Pancreas (tissue), 10 donors: ENCODE measurements around the gene ROS1. TPM values are rescaled to one million over a fixed set of nuclear protein-coding genes. Genes with fewer than 3 reads are reported as not detected.

ENCODE experiments used
- ATAC-seq, 4 donors: fragments of 200-7000 bp; cut with Tn5 transposase; one replicate each; pipeline versions ENCODE4 v1.8.0 to v1.9.1; 2020; ENCODE audit warnings: mild to moderate bottlenecking in 4 of 4, moderate library complexity in 4 of 4
- DNase-seq, 6 donors: peaks; one replicate each; pipeline ENCODE4 v3.0.0-alpha.2; 2020
- FAIRE-seq: peaks from 2 replicates; lab custom pipeline; 2012; peaks lifted over from hg19 to GRCh38; lab: Jason Lieb, UNC
- H3K27ac ChIP-seq, 4 donors: fragments of 200-600 bp; sonication (generic); 1 replicate in 3 of 4; 2 replicates in 1 of 4; pipeline versions ENCODE4 v1.5.0 to v1.8.0; 2020
- H3K27me3 ChIP-seq, 4 donors: fragments of 200-600 bp; one replicate each; pipeline ENCODE4 v1.8.0; 2021
- H3K36me3 ChIP-seq, 3 donors: fragments of 200-600 bp; sonication (generic) in 1 of 3; one replicate each; pipeline versions ENCODE4 v1.5.0 to v1.8.0; 2020 to 2021
- H3K4me1 ChIP-seq, 3 donors: fragments of 200-600 bp; one replicate each; pipeline ENCODE4 v1.8.0; 2021
- H3K4me3 ChIP-seq, 4 donors: fragments of 200-600 bp; sonication (generic) in 2 of 4; one replicate each; pipeline versions ENCODE4 v1.5.0 to v1.8.0; 2020 to 2021
- H3K9me3 ChIP-seq, 4 donors: fragments of 200-600 bp; one replicate each; pipeline ENCODE4 v1.8.0; 2021
- WGBS, 2 donors: extraction: QIAGEN DNeasy Blood & Tissue Kit; methylation state at CpG; one replicate each; pipeline ENCODE4 v1.1.7; 2013; 5-methylcytosine and 5-hydroxymethylcytosine counted together
- intact Hi-C, 3 donors: fragments of 100-400 bp; cut with DNase I; formaldehyde crosslinking; loops; one replicate each; pipeline versions ENCODE4 v1.11.1 to v1.14.2; 2022
- polyA plus RNA-seq, 2 donors: library from polyadenylated mRNA; stranded (reverse); fragments of 200-250 nt; gene quantifications; one replicate each; pipeline ENCODE4 v1.2.3, GENCODE V29; 2013
- total RNA-seq, 6 donors: library from RNA; stranded (reverse); fragmentation: NEBNext Ultra II Directional in 4 of 6; extraction: Animal tissue kit (Norgen Biotek cat#: 25700) in 4 of 6; gene quantifications; one replicate each; pipeline versions ENCODE4 v1.2.1 to v1.2.4, GENCODE V29; 2021 to 2023
- TF ChIP-seq, protein P1 (sequence below), 4 donors: fragments of 200-600 bp; sonication (generic) in 3 of 4; IDR thresholded peaks; one replicate each; pipeline versions ENCODE4 v1.5.0 to v1.8.0; 2021; ENCODE audit warnings: antibody characterized with exemption in 4 of 4
- donor health status: healthy with polysubstance abuse.
- donor health status: DM: no; HTN: no; CAD: no; lungs with moderate emphysema.
- donor health status: DM: no; HTN: no; CAD: no.
- donor health status: control.
- donor health status: control.
- donor health status: Bipolar disorder and iron deficiency.
- donor health status: DM: yes; HTN: yes; CAD: no.
- donor health status: DM: no; HTN: no; CAD: no.
- donor health status: DM: no; HTN: no; CAD: no.
- donor health status: DM: yes; HTN: yes; CAD: no.

Gene ROS1
- total and polyA plus RNA-seq, 8 donors, result 0.02 to 0.09 (median 0.04) TPM; not detected in 2

DNA sequence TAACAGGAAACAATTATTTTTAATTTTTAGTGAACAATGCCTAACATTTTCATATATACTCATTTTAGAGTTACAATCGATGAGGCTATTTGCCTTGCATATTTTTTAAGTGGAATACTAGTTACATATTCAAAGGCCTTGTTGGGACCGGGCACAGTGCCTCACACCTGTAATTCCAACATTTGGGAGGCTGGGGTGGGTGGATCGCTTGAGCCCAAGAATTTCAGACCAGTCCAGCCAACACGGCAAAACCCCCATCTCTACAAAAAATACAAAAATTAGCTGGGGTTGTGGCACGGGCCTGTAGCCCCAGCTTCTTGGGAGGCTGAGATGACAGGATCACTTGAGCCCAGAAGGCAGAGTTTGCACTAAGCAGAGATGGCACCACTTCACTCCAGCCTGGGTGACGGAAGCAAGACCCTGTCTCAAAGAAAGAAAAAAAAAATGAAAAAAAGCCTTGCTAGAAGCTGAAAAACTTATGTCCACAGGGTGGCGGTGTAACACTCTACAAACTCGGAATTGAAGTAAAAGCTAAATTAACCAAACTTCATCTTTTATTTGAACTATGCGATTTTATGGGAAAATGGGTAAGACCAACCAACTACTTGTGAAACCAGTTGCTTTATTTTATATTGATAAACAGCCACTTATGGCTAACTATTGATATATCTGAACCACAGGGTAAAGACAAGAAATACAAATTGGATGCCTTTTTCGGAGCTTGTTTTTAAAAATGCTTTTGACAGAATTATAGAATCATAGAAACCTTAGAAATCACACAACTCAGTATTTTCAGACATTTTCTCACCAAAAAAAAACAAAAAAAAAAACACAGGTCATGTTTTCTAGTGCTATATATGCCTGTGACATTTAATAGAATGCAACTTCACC is 24.1 kb upstream of the ROS1 start:
- FAIRE-seq, result no peak
- peak in 3 of 6 donors; percentile 29 to 59 (median 42) for DNase-seq
- no peak overlapping the region for H3K27ac ChIP-seq
- peak in 3 of 4 donors; percentile 72 to 80 (median 79) for ATAC-seq
- H3K4me1 ChIP-seq, result peaks cover 0 to 4% (median 0%) of the 10 kb centered on the region in 3 donors
- intact Hi-C loops, result loop anchor here in 2 of 3 donors (5.0 kb wide), 1 partner anchor 108 kb away; no protein-coding TSS in a partner anchor
- H3K36me3 ChIP-seq, result no peaks in the 10 kb centered on the region
- no peak overlapping the region for H3K4me3 ChIP-seq
- H3K9me3 ChIP-seq, result no peaks in the 10 kb centered on the region
- 27 to 30% methylated on average over 10 of the region's 10 CpGs for WGBS, 2 donors
- H3K27me3 ChIP-seq, result no peaks in the 10 kb centered on the region
- TF ChIP-seq, protein P1, sequence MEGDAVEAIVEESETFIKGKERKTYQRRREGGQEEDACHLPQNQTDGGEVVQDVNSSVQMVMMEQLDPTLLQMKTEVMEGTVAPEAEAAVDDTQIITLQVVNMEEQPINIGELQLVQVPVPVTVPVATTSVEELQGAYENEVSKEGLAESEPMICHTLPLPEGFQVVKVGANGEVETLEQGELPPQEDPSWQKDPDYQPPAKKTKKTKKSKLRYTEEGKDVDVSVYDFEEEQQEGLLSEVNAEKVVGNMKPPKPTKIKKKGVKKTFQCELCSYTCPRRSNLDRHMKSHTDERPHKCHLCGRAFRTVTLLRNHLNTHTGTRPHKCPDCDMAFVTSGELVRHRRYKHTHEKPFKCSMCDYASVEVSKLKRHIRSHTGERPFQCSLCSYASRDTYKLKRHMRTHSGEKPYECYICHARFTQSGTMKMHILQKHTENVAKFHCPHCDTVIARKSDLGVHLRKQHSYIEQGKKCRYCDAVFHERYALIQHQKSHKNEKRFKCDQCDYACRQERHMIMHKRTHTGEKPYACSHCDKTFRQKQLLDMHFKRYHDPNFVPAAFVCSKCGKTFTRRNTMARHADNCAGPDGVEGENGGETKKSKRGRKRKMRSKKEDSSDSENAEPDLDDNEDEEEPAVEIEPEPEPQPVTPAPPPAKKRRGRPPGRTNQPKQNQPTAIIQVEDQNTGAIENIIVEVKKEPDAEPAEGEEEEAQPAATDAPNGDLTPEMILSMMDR (IDR thresholded peaks at IDR 0.05), result peak; percentile 11 to 62 (median 56)

DNA sequence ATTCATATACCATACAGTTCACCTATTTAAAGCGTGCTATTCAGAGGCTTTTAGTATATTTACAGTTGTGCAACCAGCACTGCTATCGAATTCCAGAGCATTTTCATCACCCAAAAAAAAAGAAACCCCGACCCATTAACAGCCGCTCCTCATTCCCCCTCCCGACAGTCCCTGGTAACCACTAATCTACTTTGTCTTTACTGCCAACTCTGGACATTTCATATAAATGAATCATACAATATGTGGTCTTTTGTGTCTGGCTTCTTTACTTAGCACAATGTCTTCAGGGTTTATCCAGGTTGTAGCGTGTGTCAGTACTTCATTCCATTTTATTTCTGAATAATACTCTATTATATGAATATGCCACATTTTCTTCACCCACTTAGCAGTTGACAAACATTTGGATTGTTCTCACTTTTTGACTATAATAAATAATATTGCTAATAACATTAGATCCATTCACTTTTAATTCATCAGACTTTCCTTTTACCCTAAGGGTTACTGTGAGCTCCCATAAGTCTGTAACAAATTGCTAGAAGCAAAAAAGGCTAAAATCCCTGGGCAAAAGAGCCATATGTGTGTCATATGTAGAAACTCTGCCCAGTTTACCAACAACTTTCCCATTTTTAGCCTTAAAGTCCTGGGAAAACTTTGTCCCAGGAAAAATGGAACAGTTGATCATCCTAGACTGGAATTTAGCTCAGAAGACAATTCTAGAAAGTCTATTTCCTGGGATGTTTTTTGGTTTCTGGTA is 23.2 kb upstream of the ROS1 start:
- no peaks in the 10 kb centered on the region for H3K27me3 ChIP-seq
- H3K4me3 ChIP-seq, result no peak overlapping the region
- intact Hi-C loops, result loop anchor here in 1 of 3 donors (5.0 kb wide), 1 partner anchor 108 kb away; no protein-coding TSS in a partner anchor
- no peak for FAIRE-seq
- H3K4me1 ChIP-seq, result peaks cover 0 to 4% (median 0%) of the 10 kb centered on the region in 3 donors
- WGBS, 2 donors, result 28 to 35% methylated on average over 6 of the region's 6 CpGs
- peak in 3 of 4 donors; percentile 24 to 85 (median 71) for ATAC-seq
- no peak overlapping the region for H3K27ac ChIP-seq
- H3K9me3 ChIP-seq, result no peaks in the 10 kb centered on the region
- TF ChIP-seq, protein P1 (IDR thresholded peaks at IDR 0.05), result no peak
- H3K36me3 ChIP-seq, result no peaks in the 10 kb centered on the region
- no peak for DNase-seq

DNA sequence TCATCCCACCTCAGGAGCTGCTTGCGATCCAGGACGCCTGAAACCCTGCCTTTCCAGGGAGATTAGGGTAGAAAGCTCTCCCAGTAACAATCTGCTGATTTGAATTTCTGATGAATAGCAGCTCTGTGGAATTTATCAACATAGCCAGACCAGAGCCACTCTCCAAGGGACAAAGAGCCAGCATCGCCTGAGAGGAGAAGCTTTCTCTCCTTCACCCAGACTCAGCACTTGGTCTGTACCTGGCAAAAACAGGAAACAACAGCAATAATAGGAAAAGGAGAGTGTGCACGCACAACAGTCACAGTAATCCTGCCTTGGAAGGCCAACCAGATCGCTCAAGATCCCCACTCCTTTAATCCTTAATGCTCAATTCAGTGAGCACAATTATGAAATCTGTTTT is 22.3 kb upstream of the ROS1 start:
- 50 to 53% methylated on average over 5 of the region's 5 CpGs for WGBS, 2 donors
- ATAC-seq (no peak), FAIRE-seq (no peak), DNase-seq (no peak)
- no peaks in the 10 kb centered on the region for H3K27me3 ChIP-seq
- intact Hi-C loops, result loop anchor here in 1 of 3 donors (5.0 kb wide), 1 partner anchor 109 kb away; no protein-coding TSS in a partner anchor
- no peaks in the 10 kb centered on the region for H3K36me3 ChIP-seq
- TF ChIP-seq, protein P1 (IDR thresholded peaks at IDR 0.05), result no peak
- H3K9me3 ChIP-seq, result no peaks in the 10 kb centered on the region
- H3K4me1 ChIP-seq, result peaks cover 0 to 4% (median 0%) of the 10 kb centered on the region in 3 donors
- H3K27ac ChIP-seq, result no peak overlapping the region
- H3K4me3 ChIP-seq, result no peak overlapping the region

DNA sequence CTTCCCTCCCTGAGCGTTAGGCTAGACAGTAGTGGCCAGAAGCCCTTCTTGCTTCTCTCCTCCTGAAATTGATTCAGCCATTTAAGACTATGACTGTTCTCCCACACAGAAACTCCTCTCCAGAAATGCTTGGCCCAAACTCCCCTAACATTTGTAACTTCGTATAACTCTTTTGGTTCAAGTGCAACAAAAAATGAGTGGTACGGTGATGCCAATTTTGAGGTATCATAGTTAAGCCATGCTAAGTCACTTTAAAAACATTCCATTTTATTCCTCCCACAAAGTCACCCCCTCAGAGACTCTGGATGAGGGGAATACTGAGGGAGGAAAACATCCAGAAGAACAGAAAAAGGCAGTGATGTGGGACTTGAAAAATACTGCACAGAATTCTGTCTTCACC is 21.1 kb upstream of the ROS1 start:
- no peak for FAIRE-seq
- 64 to 65% methylated on average over 3 of the region's 3 CpGs for WGBS, 2 donors
- Histone ChIP-seq H3K27ac (no peak overlapping the region), H3K4me1 (peaks cover 0 to 4% (median 0%) of the 10 kb centered on the region in 3 donors), H3K27me3 (no peaks in the 10 kb centered on the region), H3K9me3 (no peaks in the 10 kb centered on the region), H3K36me3 (no peaks in the 10 kb centered on the region), H3K4me3 (no peak overlapping the region)
- no peak for ATAC-seq
- TF ChIP-seq, protein P1 (IDR thresholded peaks at IDR 0.05), result no peak
- intact Hi-C loops, result loop anchor here in 1 of 3 donors (5.0 kb wide), 1 partner anchor 110 kb away; no protein-coding TSS in a partner anchor
- DNase-seq, result no peak
